HG02870 (cell line): Measurements from ENCODE around the gene DCAF11.

ENCODE experiments used
- ATAC-seq: cut with Tn5 transposase; IDR thresholded peaks from one replicate; pipeline ENCODE4 v1.9.1; 2021; ENCODE audit warnings: mild to moderate bottlenecking, moderate library complexity; ENCODE audit not compliant: unreplicated experiment

DCAF11 gene

DNA sequence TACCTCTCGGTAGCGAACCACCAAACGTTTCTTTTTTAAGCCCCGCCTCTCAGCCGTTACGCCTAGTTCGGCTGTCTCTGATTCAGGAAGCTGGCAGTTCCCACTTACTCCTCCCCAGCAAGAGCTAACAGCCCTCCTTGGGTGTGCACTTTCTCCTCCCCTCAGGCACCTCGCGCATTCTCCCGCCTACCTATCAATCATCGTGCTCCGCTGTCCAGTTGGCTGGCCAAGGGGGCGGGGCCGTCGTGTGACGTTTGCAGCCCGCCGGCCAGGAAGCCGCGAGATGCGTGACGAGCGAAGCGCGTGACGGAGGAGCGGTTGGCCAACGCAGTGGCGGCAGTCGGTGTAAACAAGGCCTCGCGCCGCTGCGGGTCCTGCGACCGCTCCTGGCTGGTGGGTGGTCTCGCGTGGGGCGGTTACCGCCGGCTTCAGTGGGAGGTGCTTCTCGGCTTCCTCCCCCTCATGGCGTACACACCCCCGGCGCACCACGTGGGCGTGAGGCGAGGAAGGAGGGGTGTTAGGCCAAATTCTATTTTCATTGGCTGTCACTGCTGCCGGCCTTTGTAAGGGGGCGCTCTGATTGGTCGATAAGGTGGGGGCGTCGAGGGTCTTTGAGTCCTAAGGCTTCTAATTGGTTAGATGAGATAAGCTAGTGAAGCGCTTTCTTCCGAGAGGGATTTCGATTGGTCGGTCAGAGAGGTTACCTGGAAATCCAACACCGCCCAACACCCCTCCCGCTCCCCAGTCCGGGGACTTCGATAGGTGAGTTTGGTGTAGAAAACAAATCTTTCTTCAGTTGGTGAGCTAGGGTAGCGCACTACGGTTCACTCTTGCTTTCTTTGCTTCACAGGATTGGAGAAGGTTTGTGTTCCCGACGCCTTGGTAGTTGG, at the start of gene DCAF11, which contains the start of gene NRL:
Gene DCAF11, plus strand, starts transcription at position 246 of the 890 bp plus-strand sequence. CDS start 818 bp downstream, outside the sequence.
Gene NRL, minus strand, starts transcription at position 418 of the 890 bp plus-strand sequence. CDS start 32,101 bp downstream, outside the sequence.
- ATAC-seq = peak; percentile 85

DNA sequence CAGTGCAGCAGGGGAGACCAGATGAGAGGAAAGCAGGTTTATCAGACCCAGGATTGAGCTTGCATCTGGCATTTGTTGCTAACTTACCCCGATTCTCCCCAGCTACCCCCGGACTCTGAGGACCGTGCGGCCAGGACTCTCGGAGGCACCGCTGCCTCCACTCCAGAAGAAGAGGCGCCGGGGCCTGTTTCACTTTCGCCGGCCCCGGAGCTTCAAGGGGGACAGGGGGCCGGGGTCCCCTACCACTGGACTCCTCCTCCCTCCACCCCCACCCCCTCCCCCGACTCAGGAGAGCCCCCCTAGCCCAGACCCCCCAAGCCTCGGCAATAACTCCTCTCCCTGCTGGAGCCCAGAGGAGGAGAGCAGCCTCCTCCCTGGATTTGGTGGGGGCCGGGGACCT, 49.7 kb upstream of the DCAF11 start:
- no peak for ATAC-seq

DNA sequence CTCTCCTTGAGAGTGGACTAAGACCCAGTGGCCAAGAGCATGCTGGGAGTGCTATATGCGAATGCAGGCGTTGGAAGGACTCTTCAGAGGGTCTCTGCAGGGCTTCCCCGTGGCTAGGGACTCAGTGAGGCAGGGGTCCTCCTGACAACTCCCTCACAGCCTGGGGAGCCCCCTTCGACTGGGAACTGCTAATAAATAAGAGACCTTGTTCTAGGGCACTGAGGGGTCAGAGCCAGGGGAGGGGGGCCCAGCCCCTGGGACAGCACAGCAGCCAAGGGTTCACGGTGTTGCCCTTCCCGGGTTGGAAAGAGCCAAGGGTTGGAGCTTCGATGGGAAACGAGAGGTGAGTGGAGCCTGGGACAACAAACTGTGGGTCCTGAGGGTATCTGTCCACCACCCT, 49.2 kb upstream of the DCAF11 start:
- no peak for ATAC-seq

DNA sequence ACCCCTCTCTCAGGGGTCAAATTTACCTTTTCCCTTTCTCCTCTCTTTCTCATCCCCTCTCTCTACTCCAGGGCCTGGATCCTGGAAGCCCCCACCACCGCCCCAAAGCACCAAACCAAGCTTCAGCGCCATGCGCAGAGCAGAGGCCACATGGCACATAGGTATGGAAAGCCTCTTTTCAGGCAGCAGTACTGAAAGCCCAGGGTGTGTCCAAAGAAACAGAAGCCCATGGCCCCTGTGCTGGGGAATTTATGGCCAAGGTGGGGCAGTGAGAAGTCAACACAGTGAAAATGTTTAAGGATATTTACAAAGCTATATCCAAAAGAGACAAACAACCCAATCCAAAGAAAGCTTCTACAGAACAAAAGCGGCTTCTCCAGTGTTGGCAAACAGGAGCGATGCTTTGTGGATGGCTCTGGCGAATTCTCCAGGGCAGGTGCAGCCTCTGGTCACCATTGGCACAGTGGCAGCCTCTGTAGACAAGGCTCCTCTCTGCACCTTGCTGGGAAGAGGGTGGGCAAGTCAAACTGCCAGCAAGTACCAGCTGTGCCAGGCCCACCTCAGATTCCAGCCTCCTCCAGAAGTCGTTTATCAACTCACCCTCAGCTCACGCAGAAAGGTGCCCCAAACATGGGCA, 48.0 kb upstream of the DCAF11 start:
- no peak for ATAC-seq

GRCh38 chr14:24067133-24068082, 47.2 kb upstream of the DCAF11 start:
- no peak for ATAC-seq

GRCh38 chr14:24068711-24069410, 45.7 kb upstream of the DCAF11 start:
- no peak for ATAC-seq

- no peak for ATAC-seq
These were observed 45.2 kb upstream of the DCAF11 start for GRCh38 chr14:24069411-24069735.

GRCh38 chr14:24070285-24071143, 44.1 kb upstream of the DCAF11 start:
- no peak for ATAC-seq

- ATAC-seq = no peak
These were observed 43.4 kb upstream of the DCAF11 start, which contains the start of gene CPNE6 for GRCh38 chr14:24071144-24071697. Gene CPNE6, plus strand, starts transcription at chr14:24071562. Its CDS starts 1,375 bp downstream, at chr14:24072937.

DNA sequence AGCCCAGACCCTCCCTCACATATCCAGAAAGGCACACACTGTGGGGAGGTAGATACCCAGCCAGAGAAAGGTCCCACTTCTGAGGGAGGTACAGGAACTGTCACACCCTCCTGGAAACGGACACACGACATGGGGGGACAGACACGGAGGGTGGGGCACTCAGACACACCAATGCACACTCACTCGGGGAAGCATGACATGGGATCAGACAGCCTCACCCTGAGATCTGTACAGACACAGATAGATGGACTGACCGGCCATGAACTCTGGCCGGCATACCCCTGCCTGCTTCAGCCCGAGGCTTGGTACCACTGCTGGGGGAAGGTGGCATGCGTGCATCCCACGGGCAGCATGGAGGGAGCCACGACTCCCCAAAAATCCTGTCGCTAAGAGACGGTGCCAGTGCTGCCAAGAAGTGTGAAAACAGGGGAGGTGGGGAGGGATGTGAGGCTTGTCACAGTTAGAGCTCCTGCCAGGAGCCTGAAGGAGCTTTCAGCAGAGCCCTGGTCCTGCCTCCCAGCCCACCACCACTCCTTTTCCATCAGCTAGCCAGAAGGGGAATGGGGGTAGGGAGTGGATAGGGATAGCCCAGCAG, 42.6 kb upstream of the DCAF11 start:
- no peak for ATAC-seq

GRCh38 chr14:24072436-24072835, 42.1 kb upstream of the DCAF11 start:
- ATAC-seq = no peak

DNA sequence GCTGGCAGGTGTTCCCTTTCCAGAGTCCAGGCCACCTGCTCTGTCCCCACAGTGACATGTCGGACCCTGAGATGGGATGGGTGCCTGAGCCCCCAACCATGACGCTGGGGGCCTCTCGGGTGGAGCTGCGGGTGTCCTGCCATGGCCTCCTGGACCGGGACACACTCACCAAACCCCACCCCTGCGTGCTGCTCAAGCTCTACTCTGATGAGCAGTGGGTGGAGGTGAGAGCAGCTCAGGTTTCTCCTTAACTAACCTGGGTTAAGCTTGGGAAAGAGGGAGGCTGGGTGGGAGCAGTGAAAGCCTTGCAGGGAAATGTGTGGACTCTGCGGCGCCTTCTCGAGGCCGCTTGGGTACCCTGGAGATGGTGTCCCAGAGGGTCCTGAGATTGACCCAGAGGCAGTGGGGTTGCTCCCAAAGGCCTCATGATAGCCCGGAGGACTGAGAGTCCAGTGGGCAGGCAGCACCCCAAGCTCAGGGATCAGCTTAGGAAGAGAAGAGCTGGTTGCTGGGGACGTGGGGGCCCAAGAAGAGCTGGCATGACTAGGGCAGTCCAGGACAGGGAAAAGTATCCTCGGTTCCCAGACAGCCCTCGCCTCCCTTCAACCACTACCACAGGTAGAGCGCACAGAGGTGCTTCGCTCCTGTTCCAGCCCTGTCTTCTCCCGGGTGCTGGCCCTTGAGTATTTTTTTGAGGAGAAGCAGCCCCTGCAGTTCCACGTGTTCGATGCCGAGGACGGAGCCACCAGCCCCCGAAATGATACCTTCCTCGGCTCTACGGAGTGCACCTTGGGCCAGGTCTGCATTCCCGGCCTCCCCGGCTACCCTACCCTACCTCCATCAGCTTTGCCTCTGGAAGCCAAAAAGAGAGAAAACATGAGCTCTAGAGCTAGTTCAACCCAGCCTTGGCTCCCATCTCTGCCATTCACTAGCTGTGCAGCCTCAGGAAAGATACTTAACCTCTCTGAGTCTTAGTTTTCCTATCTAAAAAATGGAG, 41.4 kb upstream of the DCAF11 start:
- no peak for ATAC-seq

DNA sequence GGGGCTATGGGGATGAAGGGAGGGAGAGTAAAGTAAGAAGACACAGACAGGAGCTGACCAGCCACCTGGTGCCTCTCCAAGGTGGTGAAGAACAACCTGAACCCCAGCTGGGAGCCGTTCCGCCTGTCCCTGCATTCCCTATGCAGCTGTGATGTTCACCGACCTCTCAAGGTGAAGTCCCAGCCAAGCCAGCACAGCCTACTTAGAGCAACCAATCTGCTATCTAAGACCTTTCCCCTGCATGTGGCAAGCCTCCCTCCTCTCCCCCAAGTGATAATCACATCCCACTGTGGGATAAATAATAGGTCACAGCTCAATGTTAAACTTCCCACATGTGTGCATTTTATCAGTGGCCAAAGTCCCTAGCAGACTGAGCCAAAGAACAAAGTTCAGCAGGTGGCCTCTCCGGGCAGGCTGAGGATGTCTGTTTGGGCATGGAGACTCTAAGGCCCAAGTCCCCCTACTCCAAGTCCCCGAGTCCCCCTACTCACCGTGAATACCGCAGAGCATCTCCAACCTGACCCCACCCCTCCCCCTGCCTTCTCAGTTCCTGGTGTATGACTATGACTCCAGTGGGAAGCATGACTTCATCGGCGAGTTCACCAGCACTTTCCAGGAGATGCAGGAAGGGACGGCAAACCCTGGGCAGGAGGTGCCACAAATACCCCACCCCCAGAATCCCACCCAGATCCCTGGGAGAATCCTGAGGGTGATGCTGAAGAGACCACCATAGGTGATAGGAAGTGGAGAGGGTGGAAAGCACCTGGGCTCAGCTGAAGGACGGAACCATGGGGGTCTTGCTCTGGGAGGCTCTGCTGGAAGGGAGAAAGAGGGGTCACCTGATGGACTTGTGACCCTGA, 39.7 kb upstream of the DCAF11 start:
- no peak for ATAC-seq

DNA sequence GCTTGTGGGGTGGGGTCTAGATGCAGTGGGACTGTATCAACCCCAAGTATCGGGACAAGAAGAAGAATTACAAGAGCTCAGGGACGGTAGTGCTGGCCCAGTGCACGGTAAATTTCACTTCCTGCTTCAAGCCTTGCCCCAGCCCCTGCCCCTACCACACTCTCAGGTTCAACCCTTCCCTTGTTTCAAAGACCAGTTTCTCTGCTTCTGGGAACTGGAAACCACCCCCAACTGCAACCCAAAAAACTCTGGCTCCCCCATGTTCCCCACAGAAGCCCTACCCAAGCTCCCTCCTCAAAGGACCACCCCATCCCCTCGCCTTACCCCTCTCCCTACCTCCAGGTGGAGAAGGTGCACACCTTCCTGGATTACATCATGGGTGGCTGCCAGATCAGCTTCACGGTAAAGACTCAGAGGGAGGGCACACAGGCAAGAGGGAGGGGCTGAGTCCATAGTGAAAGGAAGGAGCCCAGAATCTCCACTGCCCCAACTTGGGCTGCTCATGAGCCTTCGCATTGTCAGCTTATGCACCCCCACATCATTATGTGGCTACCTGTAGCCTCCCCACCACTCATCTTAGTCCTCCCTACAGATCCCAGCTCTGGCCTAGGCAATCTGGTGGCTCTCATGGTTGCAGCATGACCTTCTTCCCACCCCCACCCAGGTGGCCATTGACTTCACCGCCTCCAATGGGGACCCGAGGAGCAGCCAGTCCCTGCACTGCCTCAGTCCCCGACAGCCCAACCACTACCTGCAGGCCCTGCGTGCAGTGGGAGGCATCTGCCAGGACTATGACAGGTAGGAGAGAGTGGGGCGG, 38.9 kb upstream of the DCAF11 start:
- peak; percentile 51 for ATAC-seq

DNA sequence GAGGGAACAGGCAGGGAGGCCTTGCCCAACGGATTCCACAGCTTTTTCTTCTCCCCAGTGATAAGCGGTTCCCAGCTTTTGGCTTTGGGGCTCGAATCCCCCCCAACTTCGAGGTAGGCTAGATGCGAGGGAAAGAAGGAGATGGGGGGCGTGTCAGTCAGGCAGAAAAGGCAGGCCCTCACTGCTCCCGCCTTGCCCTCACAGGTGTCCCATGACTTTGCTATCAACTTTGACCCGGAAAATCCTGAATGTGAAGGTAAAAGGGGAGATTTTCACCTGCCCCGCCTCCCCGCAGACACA, 38.3 kb upstream of the DCAF11 start:
- no peak for ATAC-seq

GRCh38 chr14:24077086-24077485, 37.5 kb upstream of the DCAF11 start:
- ATAC-seq = no peak
